Endometrium (tissue), 2 donors: Measurements from ENCODE around the gene OR13A1.
"Not testable (repeated sequence)": the region's sequence is repeated elsewhere in the genome, so short reads cannot be mapped to it uniquely, and the experiment has no call there.

Experiments
- FAIRE-seq: peaks from 2 replicates; lab custom pipeline; 2012; peaks lifted over from hg19 to GRCh38; lab: Jason Lieb, UNC
- donor health status: control.
- donor health status: control.

Gene OR13A1

GRCh38 chr10:45315508-45315907, at the start of gene OR13A1:
Gene OR13A1, minus strand, starts transcription at chr10:45315608. Its CDS starts 11,186 bp downstream, at chr10:45304422.
- no peak for FAIRE-seq

GRCh38 chr10:45361983-45362799, 46.8 kb upstream of the OR13A1 start:
- not testable (repeated sequence) for FAIRE-seq

GRCh38 chr10:45358961-45359360, 43.6 kb upstream of the OR13A1 start:
- FAIRE-seq: not testable (repeated sequence)

GRCh38 chr10:45355494-45355893, 40.1 kb upstream of the OR13A1 start:
- no peak for FAIRE-seq

GRCh38 chr10:45354261-45354660, 38.9 kb upstream of the OR13A1 start:
- no peak for FAIRE-seq

GRCh38 chr10:45353186-45353585, 37.8 kb upstream of the OR13A1 start:
- no peak for FAIRE-seq

- not testable (repeated sequence) for FAIRE-seq
Measured at GRCh38 chr10:45348196-45348765, 32.9 kb upstream of the OR13A1 start.

- FAIRE-seq: not testable (repeated sequence)
Measured at GRCh38 chr10:45347464-45347863, 32.1 kb upstream of the OR13A1 start.

- not testable (repeated sequence) for FAIRE-seq
Measured at GRCh38 chr10:45346652-45347335, 31.4 kb upstream of the OR13A1 start.

GRCh38 chr10:45340420-45340819, 25.0 kb upstream of the OR13A1 start:
- not testable (repeated sequence) for FAIRE-seq

- no peak for FAIRE-seq
Measured at GRCh38 chr10:45339894-45340293, 24.5 kb upstream of the OR13A1 start.

GRCh38 chr10:45331824-45332223, 16.4 kb upstream of the OR13A1 start:
- not testable (repeated sequence) for FAIRE-seq

- FAIRE-seq: not testable (repeated sequence)
Measured at GRCh38 chr10:45326864-45327263, 11.5 kb upstream of the OR13A1 start.

- no peak for FAIRE-seq
Measured at GRCh38 chr10:45325116-45325515, 9.7 kb upstream of the OR13A1 start.

- FAIRE-seq: no peak
Measured at GRCh38 chr10:45319702-45320101, 4.3 kb upstream of the OR13A1 start.

GRCh38 chr10:45313264-45313873, 2.0 kb downstream of the OR13A1 start:
- no peak for FAIRE-seq

GRCh38 chr10:45308707-45309106, 6.7 kb downstream of the OR13A1 start:
- no peak for FAIRE-seq

GRCh38 chr10:45302573-45302972, 12.8 kb downstream of the OR13A1 start:
- no peak for FAIRE-seq

GRCh38 chr10:45298341-45298955, 17.0 kb downstream of the OR13A1 start:
- FAIRE-seq: not testable (repeated sequence)

- no peak for FAIRE-seq
Measured at GRCh38 chr10:45294681-45295080, 20.7 kb downstream of the OR13A1 start.

- FAIRE-seq: no peak
Measured at GRCh38 chr10:45286980-45287379, 28.4 kb downstream of the OR13A1 start.

GRCh38 chr10:45282061-45282460, 33.3 kb downstream of the OR13A1 start:
- no peak for FAIRE-seq
